SK-N-SH treated with all-trans-retinoic acid at 6 μM for 48 hours (cell line): ENCODE results near the gene ZFP90.

Experiments
- CREB5 ChIP-seq: fragments of 250-450 bp; sonication (Bioruptor Pico); IDR thresholded peaks from 2 replicates; pipeline ENCODE4 v1.5.1; 2020; ENCODE audit warnings: low read depth, mild to moderate bottlenecking, moderate library complexity
- CSDC2 ChIP-seq: fragments of 250-450 bp; sonication (Bioruptor Pico); IDR thresholded peaks from 2 replicates; pipeline ENCODE4 v1.5.0; 2020; ENCODE audit warnings: mild to moderate bottlenecking, moderate library complexity
- GLIS3 ChIP-seq: fragments of 250-450 bp; sonication (Bioruptor Pico); IDR thresholded peaks from 2 replicates; pipeline ENCODE4 v1.5.0; 2020; ENCODE audit warnings: mild to moderate bottlenecking, moderate library complexity
- PATZ1 ChIP-seq: fragments of 250-450 bp; sonication (Bioruptor Pico); IDR thresholded peaks from 2 replicates; pipeline ENCODE4 v1.8.0; 2020; ENCODE audit warnings: mild to moderate bottlenecking, moderate library complexity, borderline replicate concordance
- RARB ChIP-seq: fragments of 250-450 bp; sonication (Bioruptor Pico); IDR thresholded peaks from 2 replicates; pipeline ENCODE4 v1.8.0; 2021; ENCODE audit warnings: mild to moderate bottlenecking, moderate library complexity
- SNAI2 ChIP-seq: fragments of 250-450 bp; sonication (Bioruptor Pico); IDR thresholded peaks from 2 replicates; pipeline ENCODE4 v1.5.0; 2020; ENCODE audit warnings: mild to moderate bottlenecking, moderate library complexity
- TCF4 ChIP-seq: fragments of 250-450 bp; sonication (Bioruptor Pico); IDR thresholded peaks from 2 replicates; pipeline ENCODE4 v1.8.0; 2021; ENCODE audit warnings: mild to moderate bottlenecking, moderate library complexity, borderline replicate concordance
- ZNF70 ChIP-seq: fragments of 450-650 bp; formaldehyde crosslinking; IDR thresholded peaks from 2 replicates; pipeline ENCODE4 v1.5.0; 2020; ENCODE audit warnings: mild to moderate bottlenecking, moderate library complexity
- ZNF8 ChIP-seq: fragments of 450-650 bp; formaldehyde crosslinking; IDR thresholded peaks from 2 replicates; pipeline ENCODE4 v1.5.0; 2020; ENCODE audit warnings: mild to moderate bottlenecking, moderate library complexity
- TF ChIP-seq, protein P1 (sequence below): fragments of 250-450 bp; sonication (Bioruptor Pico); IDR thresholded peaks from 2 replicates; pipeline ENCODE4 v1.8.0; 2021; ENCODE audit warnings: low read depth, mild to moderate bottlenecking, moderate library complexity, borderline replicate concordance

GRCh38 chr16:68575082-68575481, 36.0 kb downstream of the ZFP90 start:
- TF ChIP-seq GLIS3 (CRISPR knock-in tag) (no peak), CREB5 (CRISPR knock-in tag) (no peak), RARB (CRISPR knock-in tag) (no peak), TCF4 (no peak), PATZ1 (no peak), SNAI2 (no peak), ZNF8 (CRISPR knock-in tag) (no peak), ZNF70 (CRISPR knock-in tag) (no peak), CSDC2 (CRISPR knock-in tag) (no peak)
- TF ChIP-seq, protein P1, sequence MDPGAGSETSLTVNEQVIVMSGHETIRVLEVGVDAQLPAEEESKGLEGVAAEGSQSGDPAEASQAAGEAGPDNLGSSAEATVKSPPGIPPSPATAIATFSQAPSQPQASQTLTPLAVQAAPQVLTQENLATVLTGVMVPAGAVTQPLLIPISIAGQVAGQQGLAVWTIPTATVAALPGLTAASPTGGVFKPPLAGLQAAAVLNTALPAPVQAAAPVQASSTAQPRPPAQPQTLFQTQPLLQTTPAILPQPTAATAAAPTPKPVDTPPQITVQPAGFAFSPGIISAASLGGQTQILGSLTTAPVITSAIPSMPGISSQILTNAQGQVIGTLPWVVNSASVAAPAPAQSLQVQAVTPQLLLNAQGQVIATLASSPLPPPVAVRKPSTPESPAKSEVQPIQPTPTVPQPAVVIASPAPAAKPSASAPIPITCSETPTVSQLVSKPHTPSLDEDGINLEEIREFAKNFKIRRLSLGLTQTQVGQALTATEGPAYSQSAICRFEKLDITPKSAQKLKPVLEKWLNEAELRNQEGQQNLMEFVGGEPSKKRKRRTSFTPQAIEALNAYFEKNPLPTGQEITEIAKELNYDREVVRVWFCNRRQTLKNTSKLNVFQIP (CRISPR knock-in tag) = no peak
